GM18498 (cell line): ENCODE data around the gene NSD1.
"Not testable (repeated sequence)": the region's sequence is repeated elsewhere in the genome, so short reads cannot be mapped to it uniquely, and the experiment has no call there.

Experiments
- ATAC-seq: cut with Tn5 transposase; IDR thresholded peaks from one replicate; pipeline ENCODE4 v1.9.1; 2021; ENCODE audit warnings: mild to moderate bottlenecking, moderate library complexity; ENCODE audit not compliant: unreplicated experiment

Gene NSD1

DNA sequence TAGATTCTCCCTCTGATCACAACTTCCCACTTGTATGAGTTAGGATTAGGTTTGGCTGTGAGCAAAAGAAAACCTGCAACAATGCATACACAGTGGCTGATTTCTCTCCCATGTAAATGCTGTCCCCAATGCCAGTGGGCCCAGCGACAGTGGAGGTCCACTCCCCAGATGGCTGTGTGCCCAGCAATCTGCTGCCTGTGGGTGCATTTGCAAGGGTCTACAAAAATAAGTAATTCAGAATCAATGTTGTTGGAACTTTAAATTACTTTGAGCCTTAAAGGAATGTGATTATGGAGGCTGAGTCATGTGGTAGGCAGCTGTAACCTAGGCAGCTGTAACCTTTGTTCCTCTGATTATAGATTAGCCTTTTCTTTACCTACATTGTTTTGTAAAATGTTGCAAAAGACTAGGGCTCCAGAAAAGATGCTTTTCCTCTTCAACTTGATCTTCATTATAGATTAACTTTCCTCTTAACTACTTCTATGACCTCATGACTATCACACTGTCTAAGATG lies 192.4 kb downstream of the NSD1 start:
- ATAC-seq = no peak

DNA sequence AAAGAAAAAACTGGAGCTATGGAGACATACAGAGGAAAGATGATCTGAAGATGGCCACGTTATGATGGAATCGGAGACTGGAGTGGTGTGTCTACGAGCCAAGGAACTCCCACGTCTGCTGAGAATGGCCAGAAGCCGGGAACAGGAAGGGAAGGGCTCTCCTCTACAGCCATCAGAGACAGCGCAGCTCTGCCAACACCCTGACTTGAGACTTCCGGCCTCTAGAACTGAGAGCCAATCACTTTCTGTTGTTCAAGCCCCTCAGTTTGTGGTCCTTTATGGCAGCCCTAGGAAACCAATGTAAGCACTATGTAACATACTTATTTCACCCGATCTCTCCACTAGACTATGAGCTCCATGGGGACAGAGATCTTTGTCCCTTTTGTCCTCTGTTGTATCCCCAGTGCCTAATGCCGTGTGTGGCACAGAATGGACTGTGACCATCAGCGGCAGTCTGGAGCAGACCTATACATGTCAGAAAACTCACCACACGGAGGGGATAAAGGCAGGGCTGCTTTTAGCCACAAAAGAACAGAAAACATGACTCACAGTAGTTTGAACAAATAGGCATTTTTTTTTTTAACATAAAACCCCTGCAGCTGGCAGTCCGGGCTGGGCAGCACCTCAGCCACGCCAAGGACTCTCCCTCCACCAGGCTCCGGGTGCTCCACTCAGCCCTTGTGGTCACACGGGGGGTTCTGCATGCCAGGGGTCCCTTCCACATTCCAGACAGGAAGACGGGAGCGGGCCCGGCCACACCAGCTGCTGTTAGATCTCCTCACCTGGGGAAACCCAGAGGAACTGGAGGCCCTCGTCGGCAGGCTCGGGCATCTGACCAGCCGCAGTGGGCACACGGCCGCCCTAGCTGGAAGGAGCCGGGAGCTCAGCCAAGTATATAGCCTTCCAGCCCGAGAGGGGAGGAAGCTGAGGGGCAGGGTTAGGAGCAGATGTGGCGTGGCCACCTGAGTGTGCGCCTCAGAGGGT lies 194.3 kb downstream of the NSD1 start:
- ATAC-seq = no peak

DNA sequence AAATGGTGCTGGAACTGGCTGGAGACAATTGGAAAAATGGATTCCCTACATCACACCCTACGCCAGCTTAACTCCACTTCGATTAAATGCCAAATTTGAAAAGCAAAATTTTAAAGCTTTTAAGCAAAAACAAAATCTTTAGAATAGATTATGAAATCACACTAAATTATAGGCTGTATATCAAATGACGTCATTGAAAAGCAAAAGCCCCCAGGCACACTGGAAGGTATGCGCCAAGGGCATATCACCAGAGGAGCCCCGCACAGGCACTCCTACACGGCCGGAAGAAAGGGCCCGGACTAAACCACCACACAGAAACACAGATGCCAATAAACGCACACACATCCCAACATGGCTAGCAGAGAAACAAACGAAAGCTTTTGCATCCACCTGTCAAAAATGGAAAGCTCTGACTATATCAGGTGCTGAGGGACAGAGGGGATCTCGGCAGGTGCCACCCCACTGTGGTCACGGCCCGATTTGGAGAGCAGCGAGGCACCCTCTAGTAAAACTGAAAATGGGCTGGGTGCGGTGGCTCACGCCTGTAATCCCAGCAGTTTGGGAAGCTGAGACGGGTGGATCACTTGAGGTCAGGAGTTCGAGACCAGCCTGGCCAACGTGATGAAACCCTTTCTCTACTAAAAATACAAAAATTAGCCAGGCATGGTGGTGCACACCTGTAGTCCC lies 195.1 kb downstream of the NSD1 start:
- no peak for ATAC-seq

DNA sequence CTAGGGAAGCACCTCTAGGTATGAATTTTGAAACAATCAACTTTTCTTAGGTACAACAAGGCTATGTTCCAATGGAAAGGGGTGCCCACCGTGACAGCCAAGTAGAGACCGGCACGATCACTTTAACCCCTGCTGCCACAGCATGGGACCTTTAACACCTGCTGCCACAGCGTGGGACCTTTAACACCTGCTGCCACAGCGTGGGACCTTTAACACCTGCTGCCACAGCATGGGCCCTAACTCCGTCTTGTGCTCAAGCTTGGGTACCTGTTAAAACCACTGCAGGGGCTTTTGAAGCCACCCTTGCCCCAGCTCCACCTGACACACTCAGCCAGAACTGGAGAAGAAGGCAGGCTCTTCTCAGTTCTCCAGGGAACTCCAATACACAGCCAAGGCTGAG lies 196.3 kb downstream of the NSD1 start:
- ATAC-seq = no peak

- no peak for ATAC-seq
Measured at GRCh38 chr5:177330991-177331842, 197.6 kb downstream of the NSD1 start.

GRCh38 chr5:177332031-177332895 lies 198.7 kb downstream of the NSD1 start:
- no peak for ATAC-seq

GRCh38 chr5:177332896-177333260 lies 199.3 kb downstream of the NSD1 start:
- no peak for ATAC-seq

GRCh38 chr5:177333420-177334154 lies 200.0 kb downstream of the NSD1 start:
- ATAC-seq = no peak

- no peak for ATAC-seq
Measured at GRCh38 chr5:177334155-177334551, 200.6 kb downstream of the NSD1 start.

GRCh38 chr5:177334781-177335700 lies 201.5 kb downstream of the NSD1 start:
- ATAC-seq = no peak

GRCh38 chr5:177335701-177336065 lies 202.1 kb downstream of the NSD1 start:
- ATAC-seq = no peak

DNA sequence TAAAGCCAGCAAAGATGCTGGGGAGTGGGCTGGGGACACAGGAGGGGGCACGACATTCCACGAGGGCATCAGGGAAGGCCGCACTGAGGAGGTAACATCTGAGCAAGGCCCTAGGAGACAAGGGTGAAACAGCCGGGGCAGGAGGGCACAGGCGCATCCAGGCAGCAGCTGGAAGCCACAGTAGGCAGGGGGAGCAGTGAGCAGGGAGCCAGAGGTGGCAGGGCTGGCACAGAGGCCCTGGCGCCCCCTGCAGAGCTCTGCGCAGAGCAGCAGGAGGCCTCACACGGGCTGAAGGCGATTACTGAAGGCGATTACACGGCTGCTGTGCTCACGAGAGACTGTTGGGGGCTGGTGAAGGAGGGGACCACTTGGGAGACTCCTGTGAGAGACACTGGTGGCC lies 202.5 kb downstream of the NSD1 start:
- ATAC-seq = no peak

GRCh38 chr5:177336603-177337494 lies 203.3 kb downstream of the NSD1 start:
- no peak for ATAC-seq

DNA sequence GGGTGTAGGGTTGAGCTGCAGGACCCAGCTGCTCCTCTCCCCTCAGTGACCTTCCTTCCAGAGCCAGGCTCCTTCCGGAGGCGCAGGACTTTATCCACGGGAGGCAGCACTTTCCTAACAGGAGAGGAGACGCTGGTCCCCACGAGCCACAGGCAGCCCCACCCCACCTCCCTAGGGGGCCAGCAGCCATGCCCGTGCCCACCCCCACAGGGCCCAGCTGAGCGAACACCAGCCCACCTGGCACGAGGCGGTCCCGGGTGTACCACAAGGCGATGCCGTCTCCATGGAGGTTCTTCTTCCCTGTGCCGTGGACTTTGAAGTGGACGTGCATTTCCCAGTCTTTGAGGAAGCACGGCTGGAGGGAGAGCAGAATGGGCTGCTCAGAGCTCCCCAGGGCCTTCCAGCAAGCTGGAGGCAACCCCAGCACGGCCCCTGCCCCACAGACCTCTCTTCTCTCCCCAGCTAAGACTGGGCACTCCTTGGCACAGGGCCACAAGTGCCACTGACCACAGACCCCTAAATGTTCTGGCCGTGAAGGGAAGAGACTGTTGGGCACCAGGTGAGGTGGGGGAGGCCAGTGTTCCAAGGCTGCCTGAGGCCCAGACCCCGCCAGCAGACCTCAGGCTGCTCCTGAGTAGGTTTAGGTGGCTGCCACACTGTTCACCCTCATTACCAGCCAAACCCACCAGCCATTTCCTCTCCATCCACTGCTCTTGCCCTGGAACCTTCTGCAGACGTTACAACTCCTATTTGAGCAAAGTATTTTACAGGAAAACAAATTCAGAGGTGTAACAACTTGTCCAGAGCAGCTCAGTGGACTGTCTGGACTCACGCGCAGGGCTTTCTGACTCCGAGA lies 204.9 kb downstream of the NSD1 start:
- no peak for ATAC-seq

DNA sequence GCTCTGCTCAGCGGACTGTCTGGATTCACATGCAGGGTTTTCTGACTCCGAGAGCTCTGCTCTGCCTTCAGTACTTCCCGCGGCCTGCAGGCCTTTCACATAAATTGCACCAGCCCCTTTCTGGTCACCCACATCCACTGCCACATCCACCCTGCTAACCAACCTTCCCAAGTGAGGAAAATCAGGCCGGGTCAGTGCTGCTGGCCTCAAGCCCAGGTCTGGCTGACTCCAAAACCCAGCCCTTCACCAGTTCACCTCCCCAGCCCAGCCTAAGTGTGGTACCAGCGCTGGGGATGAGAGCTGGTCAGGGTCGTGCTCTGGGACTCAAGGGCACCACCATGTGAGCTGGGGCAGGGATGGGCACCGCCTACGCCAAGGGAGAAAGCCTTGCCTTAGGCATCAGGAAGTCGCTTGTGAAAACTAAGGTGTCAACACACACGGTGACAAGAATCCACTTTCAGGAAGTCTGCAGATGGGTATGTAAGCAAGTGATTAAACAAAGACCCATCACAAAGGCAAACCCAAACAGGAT lies 205.6 kb downstream of the NSD1 start:
- no peak for ATAC-seq

DNA sequence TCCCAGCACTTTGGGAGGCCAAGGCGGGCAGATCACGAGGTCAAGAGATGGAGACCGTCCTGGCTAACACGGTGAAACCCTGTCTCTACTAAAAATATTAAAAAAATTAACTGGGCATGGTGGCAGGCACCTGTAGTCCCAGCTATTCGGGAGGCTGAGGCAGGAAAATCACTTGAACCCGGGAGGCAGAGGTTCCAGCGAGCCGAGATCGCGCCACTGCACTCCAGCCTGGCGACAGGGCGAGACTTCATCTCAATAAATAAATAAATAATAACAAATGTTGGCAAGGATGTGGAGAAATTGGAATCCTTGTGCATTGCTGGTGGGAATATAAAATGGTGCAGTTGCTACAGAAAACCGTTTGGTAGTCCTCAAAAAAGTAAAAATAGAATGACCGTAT lies 209.4 kb downstream of the NSD1 start:
- not testable (repeated sequence) for ATAC-seq
